OCI-LY7 (cell line): Measurements from ENCODE around the gene LDLRAD4.

ENCODE experiments used
- EZH2phosphoT487 ChIP-seq: fragments of 200-600 bp; sonication (generic); IDR thresholded peaks from 2 replicates; pipeline ENCODE4 v1.6.1; 2018; ENCODE audit warnings: low read depth, borderline replicate concordance, mild to moderate bottlenecking, mixed run types, antibody characterized with exemption, low read length, moderate library complexity, mixed read lengths
- TF ChIP-seq, protein P1 (sequence below): fragments of 200-600 bp; sonication (generic); conservative IDR thresholded peaks from 2 replicates; pipeline ENCODE4 v1.5.1; 2014; ENCODE audit warnings: mild to moderate bottlenecking, antibody characterized with exemption, low read length, moderate library complexity, mixed read lengths

GRCh38 chr18:13286456-13287125 is 68.0 kb downstream of the LDLRAD4 start:
- TF ChIP-seq, protein P1, sequence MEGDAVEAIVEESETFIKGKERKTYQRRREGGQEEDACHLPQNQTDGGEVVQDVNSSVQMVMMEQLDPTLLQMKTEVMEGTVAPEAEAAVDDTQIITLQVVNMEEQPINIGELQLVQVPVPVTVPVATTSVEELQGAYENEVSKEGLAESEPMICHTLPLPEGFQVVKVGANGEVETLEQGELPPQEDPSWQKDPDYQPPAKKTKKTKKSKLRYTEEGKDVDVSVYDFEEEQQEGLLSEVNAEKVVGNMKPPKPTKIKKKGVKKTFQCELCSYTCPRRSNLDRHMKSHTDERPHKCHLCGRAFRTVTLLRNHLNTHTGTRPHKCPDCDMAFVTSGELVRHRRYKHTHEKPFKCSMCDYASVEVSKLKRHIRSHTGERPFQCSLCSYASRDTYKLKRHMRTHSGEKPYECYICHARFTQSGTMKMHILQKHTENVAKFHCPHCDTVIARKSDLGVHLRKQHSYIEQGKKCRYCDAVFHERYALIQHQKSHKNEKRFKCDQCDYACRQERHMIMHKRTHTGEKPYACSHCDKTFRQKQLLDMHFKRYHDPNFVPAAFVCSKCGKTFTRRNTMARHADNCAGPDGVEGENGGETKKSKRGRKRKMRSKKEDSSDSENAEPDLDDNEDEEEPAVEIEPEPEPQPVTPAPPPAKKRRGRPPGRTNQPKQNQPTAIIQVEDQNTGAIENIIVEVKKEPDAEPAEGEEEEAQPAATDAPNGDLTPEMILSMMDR, result no peak
- TF ChIP-seq EZH2phosphoT487, result no peak
